Measurements from ENCODE around the gene PRKACG. TPM values are rescaled to one million over a fixed set of nuclear protein-coding genes. Genes with fewer than 3 reads are reported as not detected.
A peak's percentile ranks its signal among the peaks of the same experiment; 100 is the strongest.

The PRKACG gene
- total RNA-seq, 2 experiments from 2014 or later: not detected

DNA sequence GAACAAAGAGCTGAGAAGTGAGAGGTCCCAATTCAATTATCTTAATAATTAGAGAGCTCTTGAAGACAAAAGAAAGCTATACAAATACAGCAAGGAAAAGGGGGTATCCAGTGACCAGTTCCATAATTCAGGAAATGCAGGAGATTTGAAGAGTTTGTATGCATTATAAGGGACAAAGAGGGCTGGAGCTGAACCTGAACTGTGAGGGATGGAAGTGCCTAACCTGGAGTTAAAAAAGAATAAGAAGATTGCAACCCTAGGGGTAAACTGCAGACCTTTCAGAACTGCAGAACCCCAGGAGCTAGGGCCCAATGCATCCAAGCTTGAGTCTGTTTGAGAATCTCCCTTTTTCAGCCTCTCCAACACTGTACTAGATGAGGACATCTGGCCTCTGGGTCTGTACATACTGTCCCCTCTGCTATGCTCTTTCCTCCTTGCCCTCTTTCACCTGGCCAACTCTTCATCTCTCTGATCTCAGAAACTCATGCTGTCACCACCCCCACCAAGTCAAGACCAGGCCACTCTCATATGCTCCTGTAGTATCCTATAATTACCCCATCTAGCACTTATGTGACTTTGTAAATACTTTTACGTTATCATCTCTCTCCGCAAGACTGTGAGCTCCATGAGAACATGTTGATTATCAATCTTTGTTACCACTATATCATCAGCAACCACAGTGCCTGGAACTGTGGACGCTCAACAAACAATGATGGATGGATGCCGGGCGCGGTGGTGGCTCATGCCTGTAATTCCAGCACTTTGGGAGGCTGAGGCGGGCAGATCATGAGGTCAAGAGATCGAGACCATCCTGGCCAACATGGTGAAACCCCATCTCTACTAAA lies 6.6 kb upstream of the PRKACG start:
- CTCF ChIA-PET: interaction anchor here (0.6 to 1.6 kb wide), 5 partner anchors 8 to 437 kb away, joined by 3 to 10 read pairs (median 5); partner anchors contain the start of gene FXN
- Mint-ChIP-seq H3K36me3 (ENCODE audit: low read depth) (no peaks in the 10 kb centered on the region), H3K27me3 (ENCODE audit: low read depth) (no peaks in the 10 kb centered on the region), H3K9me3 (no peaks in the 10 kb centered on the region), H3K4me1 (ENCODE audit: low read depth) (peaks cover 23% of the 10 kb centered on the region), H3K27ac (no peak overlapping the region), H3K4me3 (no peak overlapping the region)
- intact Hi-C loops (cut with micrococcal nuclease): no loop called here
- no peak for DNase-seq

- DNase-seq: peak; percentile 34
- CTCF ChIA-PET: interaction anchor here (0.6 to 1.6 kb wide), 6 partner anchors 9 to 448 kb away, joined by 3 to 10 read pairs (median 4); partner anchors contain the start of gene FXN
- H3K27me3 Mint-ChIP-seq (ENCODE audit: low read depth): no peaks in the 10 kb centered on the region
- H3K27ac Mint-ChIP-seq: no peak overlapping the region
- intact Hi-C loops (cut with micrococcal nuclease): no loop called here
- H3K36me3 Mint-ChIP-seq (ENCODE audit: low read depth): no peaks in the 10 kb centered on the region
- peaks cover 23% of the 10 kb centered on the region for H3K4me1 Mint-ChIP-seq (ENCODE audit: low read depth)
- no peak overlapping the region for H3K4me3 Mint-ChIP-seq
- H3K9me3 Mint-ChIP-seq: no peaks in the 10 kb centered on the region
These were observed 5.9 kb upstream of the PRKACG start for GRCh38 chr9:69019808-69020207.

DNA sequence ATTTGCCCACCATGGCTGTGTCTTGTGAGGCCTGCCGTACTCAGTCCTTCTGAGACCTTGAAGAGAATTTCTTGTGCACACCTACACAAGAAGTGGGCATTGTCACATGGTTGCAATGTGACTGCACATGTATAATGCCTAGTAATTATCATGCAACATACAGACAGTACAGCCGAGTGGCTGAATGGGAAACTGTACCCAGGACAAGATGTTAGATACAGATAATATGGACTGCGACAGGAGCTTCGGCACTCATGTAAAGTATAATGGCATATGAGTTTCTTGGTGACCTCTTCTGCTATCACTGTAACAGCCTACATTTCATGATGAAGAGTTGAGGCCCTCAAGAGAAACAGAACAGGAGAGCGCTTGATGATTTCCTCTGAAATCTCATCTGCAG lies 4.8 kb upstream of the PRKACG start:
- Mint-ChIP-seq H3K4me1 (ENCODE audit: low read depth) (peaks cover 23% of the 10 kb centered on the region), H3K27me3 (ENCODE audit: low read depth) (no peaks in the 10 kb centered on the region), H3K27ac (no peak overlapping the region), H3K4me3 (no peak overlapping the region), H3K36me3 (ENCODE audit: low read depth) (no peaks in the 10 kb centered on the region), H3K9me3 (no peaks in the 10 kb centered on the region)
- CTCF ChIA-PET: interaction anchor here (0.6 to 1.5 kb wide), 5 partner anchors 9 to 447 kb away, joined by 3 to 10 read pairs (median 3); partner anchors contain the start of gene FXN
- intact Hi-C loops (cut with micrococcal nuclease): no loop called here
- DNase-seq: no peak

- no peak for DNase-seq
- peaks cover 9% of the 10 kb centered on the region for H3K27me3 Mint-ChIP-seq (ENCODE audit: low read depth)
- H3K4me3 Mint-ChIP-seq: no peak overlapping the region
- H3K27ac Mint-ChIP-seq: no peak overlapping the region
- H3K4me1 Mint-ChIP-seq (ENCODE audit: low read depth): peaks cover 33% of the 10 kb centered on the region
- intact Hi-C loops (cut with micrococcal nuclease): no loop called here
- H3K9me3 Mint-ChIP-seq: no peaks in the 10 kb centered on the region
- CTCF ChIA-PET: interaction anchor here (0.5 to 1.2 kb wide), 2 partner anchors 9 to 435 kb away, joined by 3 read pairs; no protein-coding TSS in a partner anchor
- no peaks in the 10 kb centered on the region for H3K36me3 Mint-ChIP-seq (ENCODE audit: low read depth)
These were observed 2.5 kb upstream of the PRKACG start for GRCh38 chr9:69016191-69017096.

GRCh38 chr9:69013382-69013727 lies 558 bp downstream of the PRKACG start:
- DNase-seq: no peak
- CTCF ChIA-PET: interaction anchor here (0.7 to 1.8 kb wide), 5 partner anchors 13 to 429 kb away, joined by 3 to 6 read pairs (median 3); partner anchors contain the start of gene FXN
- H3K27ac Mint-ChIP-seq: no peak overlapping the region
- H3K4me3 Mint-ChIP-seq: no peak overlapping the region
- intact Hi-C loops (cut with micrococcal nuclease): loop anchor here (5.0 kb wide), 1 partner anchor 326 kb away; no protein-coding TSS in a partner anchor
- H3K9me3 Mint-ChIP-seq: no peaks in the 10 kb centered on the region
- peaks cover 11% of the 10 kb centered on the region for H3K4me1 Mint-ChIP-seq (ENCODE audit: low read depth)
- no peaks in the 10 kb centered on the region for H3K36me3 Mint-ChIP-seq (ENCODE audit: low read depth)
- peaks cover 11% of the 10 kb centered on the region for H3K27me3 Mint-ChIP-seq (ENCODE audit: low read depth)

DNA sequence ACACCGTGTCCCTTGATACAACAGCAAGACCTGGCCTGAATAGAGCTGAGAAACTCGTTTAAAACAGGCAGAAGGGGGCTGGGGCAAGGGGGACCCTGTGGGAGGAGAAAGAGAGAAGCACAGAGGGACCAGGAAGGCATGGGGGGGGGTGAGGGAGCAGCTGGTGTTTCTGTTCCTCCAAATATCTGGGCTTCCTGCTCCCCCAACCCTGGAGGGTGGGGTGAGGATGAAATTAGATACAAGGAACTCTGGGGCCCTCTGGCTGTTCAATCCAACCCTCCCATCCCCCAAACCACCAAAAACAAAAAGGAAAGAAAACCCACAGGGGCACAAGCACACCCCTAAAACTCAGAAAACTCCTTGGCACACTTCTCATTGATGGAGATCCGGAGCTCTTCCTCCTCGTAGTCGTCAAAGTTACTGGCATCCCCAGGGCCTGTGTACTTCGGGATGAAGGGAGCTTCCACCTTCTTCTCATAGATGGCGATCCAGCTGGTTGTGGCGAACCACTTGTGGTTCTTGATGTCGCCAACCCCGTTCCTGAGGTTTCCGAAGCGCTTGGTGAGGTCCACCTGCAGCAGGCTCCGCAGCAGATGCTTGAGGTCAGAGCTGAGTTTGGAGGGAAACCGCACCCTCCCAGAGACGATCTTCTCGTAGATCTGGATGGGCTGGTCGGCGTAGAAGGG lies 1.1 kb downstream of the PRKACG start:
- intact Hi-C loops (cut with micrococcal nuclease): loop anchor here (5.0 kb wide), 1 partner anchor 326 kb away; no protein-coding TSS in a partner anchor
- Mint-ChIP-seq H3K9me3 (no peaks in the 10 kb centered on the region), H3K4me3 (no peak overlapping the region), H3K4me1 (ENCODE audit: low read depth) (peaks cover 11% of the 10 kb centered on the region), H3K27ac (no peak overlapping the region), H3K36me3 (ENCODE audit: low read depth) (no peaks in the 10 kb centered on the region), H3K27me3 (ENCODE audit: low read depth) (peaks cover 11% of the 10 kb centered on the region)
- DNase-seq: no peak
- CTCF ChIA-PET: interaction anchor here (0.7 to 1.8 kb wide), 7 partner anchors 14 to 429 kb away, joined by 3 to 6 read pairs (median 3); partner anchors contain the start of gene FXN

GRCh38 chr9:69009708-69010107 lies 4.2 kb downstream of the PRKACG start:
- CTCF ChIA-PET: no interaction called here
- H3K27me3 Mint-ChIP-seq (ENCODE audit: low read depth): peaks cover 11% of the 10 kb centered on the region
- intact Hi-C loops (cut with micrococcal nuclease): loop anchor here (5.0 kb wide), 1 partner anchor 322 kb away; no protein-coding TSS in a partner anchor
- no peaks in the 10 kb centered on the region for H3K9me3 Mint-ChIP-seq
- DNase-seq: no peak
- H3K4me1 Mint-ChIP-seq (ENCODE audit: low read depth): peaks cover 11% of the 10 kb centered on the region
- no peak overlapping the region for H3K4me3 Mint-ChIP-seq
- H3K27ac Mint-ChIP-seq: no peak overlapping the region
- H3K36me3 Mint-ChIP-seq (ENCODE audit: low read depth): no peaks in the 10 kb centered on the region

GRCh38 chr9:69004836-69005235 lies 9.1 kb downstream of the PRKACG start:
- Mint-ChIP-seq H3K4me3 (no peak overlapping the region), H3K27me3 (ENCODE audit: low read depth) (no peaks in the 10 kb centered on the region), H3K9me3 (no peaks in the 10 kb centered on the region), H3K4me1 (ENCODE audit: low read depth) (no peaks in the 10 kb centered on the region), H3K36me3 (ENCODE audit: low read depth) (no peaks in the 10 kb centered on the region), H3K27ac (no peak overlapping the region)
- intact Hi-C loops (cut with micrococcal nuclease): no loop called here
- no peak for DNase-seq
- CTCF ChIA-PET: interaction anchor here (1.5 to 1.7 kb wide), 2 partner anchors 63 to 417 kb away, joined by 4 read pairs; no protein-coding TSS in a partner anchor

GRCh38 chr9:69003051-69003450 lies 10.9 kb downstream of the PRKACG start:
- no peaks in the 10 kb centered on the region for H3K9me3 Mint-ChIP-seq
- no peak overlapping the region for H3K27ac Mint-ChIP-seq
- H3K27me3 Mint-ChIP-seq (ENCODE audit: low read depth): no peaks in the 10 kb centered on the region
- H3K4me1 Mint-ChIP-seq (ENCODE audit: low read depth): peaks cover 1% of the 10 kb centered on the region
- H3K4me3 Mint-ChIP-seq: no peak overlapping the region
- no peaks in the 10 kb centered on the region for H3K36me3 Mint-ChIP-seq (ENCODE audit: low read depth)
- intact Hi-C loops (cut with micrococcal nuclease): no loop called here
- CTCF ChIA-PET: interaction anchor here (0.7 kb wide), 1 partner anchor 525 kb away, joined by 3 read pairs; no protein-coding TSS in a partner anchor
- no peak for DNase-seq

- Mint-ChIP-seq H3K4me3 (no peak overlapping the region), H3K27ac (no peak overlapping the region), H3K9me3 (no peaks in the 10 kb centered on the region), H3K27me3 (ENCODE audit: low read depth) (no peaks in the 10 kb centered on the region), H3K4me1 (ENCODE audit: low read depth) (peaks cover 5% of the 10 kb centered on the region), H3K36me3 (ENCODE audit: low read depth) (no peaks in the 10 kb centered on the region)
- no peak for DNase-seq
- CTCF ChIA-PET: interaction anchor here (0.6 to 0.9 kb wide), 2 partner anchors 85 to 419 kb away, joined by 3 read pairs; no protein-coding TSS in a partner anchor
- intact Hi-C loops (cut with micrococcal nuclease): no loop called here
These were observed 12.0 kb downstream of the PRKACG start for GRCh38 chr9:69001921-69002320.

- H3K36me3 Mint-ChIP-seq (ENCODE audit: low read depth): no peaks in the 10 kb centered on the region
- CTCF ChIA-PET: interaction anchor here (0.6 to 1.9 kb wide), 40 partner anchors 9 to 441 kb away, joined by 3 to 18 read pairs (median 5); a partner anchor contains a TSS
- no peaks in the 10 kb centered on the region for H3K9me3 Mint-ChIP-seq
- DNase-seq: peak; percentile 79
- peaks cover 18% of the 10 kb centered on the region for H3K4me1 Mint-ChIP-seq (ENCODE audit: low read depth)
- H3K4me3 Mint-ChIP-seq: no peak overlapping the region
- H3K27me3 Mint-ChIP-seq (ENCODE audit: low read depth): no peaks in the 10 kb centered on the region
- no peak overlapping the region for H3K27ac Mint-ChIP-seq
- intact Hi-C loops (cut with micrococcal nuclease): loop anchor here (1.0 to 5.0 kb wide), 8 partner anchors 25 to 415 kb away; a partner anchor contains a TSS
These were observed 14.4 kb downstream of the PRKACG start for GRCh38 chr9:68999393-69000105.
